Testis (tissue), 2 donors: ENCODE measurements around the gene PITPNC1.

Experiments
- CTCF ChIP-seq, 3 experiments: fragments of 450-650 bp in 2 of 3; fragments of 200-600 bp in 1 of 3; sonication (generic) in 1 of 3; IDR thresholded peaks; one replicate each; pipeline ENCODE4 v1.5.1; 2016 to 2019; ENCODE audit warnings: antibody characterized with exemption in 3 of 3, mild to moderate bottlenecking in 2 of 3, moderate library complexity in 1 of 3
- POLR2A ChIP-seq: fragments of 450-650 bp; IDR thresholded peaks from one replicate; pipeline ENCODE4 v1.6.1; 2017; ENCODE audit warnings: antibody characterized with exemption, mild to moderate bottlenecking, moderate library complexity

- no peak for TF ChIP-seq CTCF (IDR thresholded peaks at IDR 0.05)
- TF ChIP-seq POLR2A = no peak
Observed at GRCh38 chr17:67623767-67624166, 246.7 kb downstream of the PITPNC1 start.
